ENCODE results near the gene NCEH1.
A peak's percentile ranks its signal among the peaks of the same experiment; 100 is the strongest.

Gene NCEH1

DNA sequence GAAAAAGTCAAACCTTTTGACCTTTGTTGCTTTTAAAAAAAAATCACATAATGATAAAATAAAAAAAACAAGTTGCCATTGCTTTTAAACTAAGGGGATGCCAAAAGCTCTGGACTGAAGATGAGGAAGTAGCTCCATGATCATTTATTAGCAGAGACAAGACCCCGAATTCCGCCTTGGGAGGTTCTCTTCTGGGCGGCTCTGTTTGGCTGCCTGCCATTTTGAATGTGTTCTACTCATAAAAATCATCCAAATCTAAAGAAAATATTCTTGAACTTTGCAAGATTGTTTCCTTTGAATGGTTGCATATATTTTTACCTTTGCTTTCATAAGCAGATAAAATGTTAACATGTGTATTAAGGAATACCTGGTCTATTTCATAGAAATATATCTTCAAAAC, 63.8 kb downstream of the NCEH1 start:
- peaks cover 3% of the 10 kb centered on the region; the same call in 1 of the 2 replicates for H3K36me3 ChIP-seq (ENCODE audit: insufficient read depth, low read length)
- H3K4me3 ChIP-seq (ENCODE audit: low read depth, low read length), result no peak overlapping the region
- H3K79me2 ChIP-seq (ENCODE audit: control insufficient read depth, insufficient read depth, low read length, unreplicated experiment), result peaks cover 14% of the 10 kb centered on the region
- H3K27ac ChIP-seq (ENCODE audit: low read depth, low read length), result no peak overlapping the region
- H3K4me1 ChIP-seq (ENCODE audit: control insufficient read depth, insufficient read depth, low read length, unreplicated experiment), result peaks cover 33% of the 10 kb centered on the region
- no peaks in the 10 kb centered on the region for H3K27me3 ChIP-seq (ENCODE audit: insufficient read depth, low read length)
- H2AFZ ChIP-seq (ENCODE audit: low read length, unreplicated experiment), result no peak overlapping the region

DNA sequence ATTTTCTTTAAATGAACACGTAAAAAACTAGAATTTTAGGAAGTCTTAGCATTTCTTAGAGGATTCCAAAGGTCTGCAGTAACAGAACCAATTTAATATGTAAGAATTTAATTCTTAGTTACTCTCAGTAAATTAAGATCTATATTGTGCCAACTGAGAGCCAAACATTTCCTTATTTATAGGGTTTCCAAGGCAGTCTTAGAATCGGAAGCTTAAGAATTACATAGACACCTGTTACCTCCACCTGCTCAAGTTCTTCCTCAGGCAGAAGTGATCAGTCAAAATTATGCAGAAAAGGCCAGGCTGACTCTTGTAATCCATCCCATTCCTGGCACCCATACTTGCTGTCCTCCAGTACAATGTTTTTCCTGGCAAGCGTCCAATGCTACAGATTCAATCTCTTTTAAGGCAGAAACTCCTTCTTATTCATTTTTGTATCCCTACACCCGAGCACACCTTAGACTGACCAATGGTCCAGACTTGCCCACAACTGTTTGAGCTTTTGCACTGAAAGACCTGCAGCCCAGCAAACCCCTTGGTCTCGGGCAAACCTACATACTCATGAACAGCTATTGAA, 64.3 kb downstream of the NCEH1 start:
- H3K4me1 ChIP-seq (ENCODE audit: control insufficient read depth, insufficient read depth, low read length, unreplicated experiment), result peaks cover 33% of the 10 kb centered on the region
- no peak overlapping the region for H2AFZ ChIP-seq (ENCODE audit: low read length, unreplicated experiment)
- peaks cover 12% of the 10 kb centered on the region for H3K79me2 ChIP-seq (ENCODE audit: control insufficient read depth, insufficient read depth, low read length, unreplicated experiment)
- H3K4me3 ChIP-seq (ENCODE audit: low read depth, low read length), result no peak overlapping the region
- H3K27ac ChIP-seq (ENCODE audit: low read depth, low read length), result no peak overlapping the region
- peaks cover 6% of the 10 kb centered on the region for H3K36me3 ChIP-seq (ENCODE audit: insufficient read depth, low read length)
- no peaks in the 10 kb centered on the region for H3K27me3 ChIP-seq (ENCODE audit: insufficient read depth, low read length)

DNA sequence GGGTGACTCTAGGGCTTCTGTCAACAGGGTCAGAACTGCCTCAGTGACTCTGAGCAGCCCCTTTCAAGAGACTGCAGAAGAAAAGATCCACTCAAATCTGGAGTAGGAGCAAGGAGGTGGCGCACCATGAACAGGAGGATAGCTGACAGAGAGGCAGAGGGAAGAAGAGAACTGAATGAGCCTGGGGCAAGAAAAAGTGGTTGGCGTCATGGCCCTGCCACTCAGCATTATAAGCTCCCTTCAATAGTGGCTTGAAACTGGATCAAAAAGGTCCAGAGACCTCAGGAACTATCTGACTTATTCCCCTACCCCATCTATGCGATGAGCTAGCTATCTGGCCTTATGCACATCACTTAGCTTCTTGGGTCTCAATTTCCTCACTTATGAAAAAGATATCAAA, 66.6 kb downstream of the NCEH1 start:
- no peak overlapping the region for H3K27ac ChIP-seq (ENCODE audit: low read depth, low read length)
- no peak overlapping the region for H2AFZ ChIP-seq (ENCODE audit: low read length, unreplicated experiment)
- peaks cover 9% of the 10 kb centered on the region for H3K36me3 ChIP-seq (ENCODE audit: insufficient read depth, low read length)
- no peak overlapping the region for H3K4me3 ChIP-seq (ENCODE audit: low read depth, low read length)
- H3K4me1 ChIP-seq (ENCODE audit: control insufficient read depth, insufficient read depth, low read length, unreplicated experiment), result peaks cover 29% of the 10 kb centered on the region
- peaks cover 5% of the 10 kb centered on the region for H3K79me2 ChIP-seq (ENCODE audit: control insufficient read depth, insufficient read depth, low read length, unreplicated experiment)
- H3K27me3 ChIP-seq (ENCODE audit: insufficient read depth, low read length), result no peaks in the 10 kb centered on the region

DNA sequence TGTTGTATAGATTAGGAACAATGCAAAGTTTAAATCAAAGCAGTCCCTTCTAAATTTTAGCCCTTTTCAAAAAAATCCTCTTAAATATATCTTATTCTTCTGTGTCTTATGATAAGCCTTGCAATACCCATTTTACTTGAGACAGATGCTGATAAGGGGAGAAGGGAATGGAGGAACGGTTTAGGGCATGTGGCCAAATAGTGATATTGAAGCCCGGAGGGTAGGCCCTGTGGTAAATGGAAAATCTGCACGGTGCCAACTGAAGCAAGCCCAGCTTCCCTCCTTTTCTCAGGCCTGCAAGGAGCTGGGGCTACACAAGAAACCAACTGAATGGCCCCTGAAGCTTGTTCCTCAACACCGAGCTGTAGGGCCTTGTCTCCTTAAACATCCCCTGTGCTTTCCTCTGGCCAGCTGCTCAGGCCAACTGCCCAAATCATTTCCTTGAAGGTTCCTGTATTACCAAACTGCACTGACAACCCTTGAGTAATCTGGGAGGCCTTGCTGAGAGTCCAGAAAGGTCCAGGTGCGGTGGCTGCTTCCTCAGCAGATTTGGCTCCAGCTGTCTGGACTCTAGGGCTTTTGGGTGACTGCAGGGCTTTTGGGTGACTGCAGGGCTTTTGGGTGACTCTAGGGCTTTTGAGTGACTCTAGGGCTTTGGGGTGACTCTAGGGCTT, 67.2 kb downstream of the NCEH1 start:
- Histone ChIP-seq H3K4me1 (ENCODE audit: control insufficient read depth, insufficient read depth, low read length, unreplicated experiment) (peaks cover 23% of the 10 kb centered on the region), H3K79me2 (ENCODE audit: control insufficient read depth, insufficient read depth, low read length, unreplicated experiment) (peaks cover 4% of the 10 kb centered on the region), H3K27ac (ENCODE audit: low read depth, low read length) (no peak overlapping the region), H3K4me3 (ENCODE audit: low read depth, low read length) (no peak overlapping the region), H3K36me3 (ENCODE audit: insufficient read depth, low read length) (peaks cover 11% of the 10 kb centered on the region), H3K27me3 (ENCODE audit: insufficient read depth, low read length) (no peaks in the 10 kb centered on the region), H2AFZ (ENCODE audit: low read length, unreplicated experiment) (no peak overlapping the region)

DNA sequence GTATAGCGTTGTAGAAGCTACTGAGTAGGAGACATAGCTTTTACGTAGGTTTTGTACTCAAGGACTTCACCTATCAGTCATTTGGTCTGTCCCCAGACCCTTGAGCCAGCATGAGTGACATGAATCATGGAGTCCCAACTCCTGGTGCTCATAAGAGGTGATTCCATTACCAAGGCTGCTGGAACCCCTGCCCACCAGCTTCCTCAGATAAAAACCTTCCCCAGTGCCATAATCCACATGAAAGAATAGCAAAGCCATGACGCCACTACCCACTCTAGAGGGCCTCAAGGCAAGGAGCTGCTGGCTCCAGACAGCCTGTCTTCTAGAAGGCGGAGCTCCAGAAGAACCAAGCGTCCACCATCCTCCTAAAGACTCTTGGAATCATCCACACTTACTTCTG, 69.6 kb downstream of the NCEH1 start:
- H3K36me3 ChIP-seq (ENCODE audit: insufficient read depth, low read length), result peaks cover 13% of the 10 kb centered on the region
- H2AFZ ChIP-seq (ENCODE audit: low read length, unreplicated experiment), result no peak overlapping the region
- H3K79me2 ChIP-seq (ENCODE audit: control insufficient read depth, insufficient read depth, low read length, unreplicated experiment), result no peaks in the 10 kb centered on the region
- peaks cover 7% of the 10 kb centered on the region for H3K4me1 ChIP-seq (ENCODE audit: control insufficient read depth, insufficient read depth, low read length, unreplicated experiment)
- H3K27me3 ChIP-seq (ENCODE audit: insufficient read depth, low read length), result no peaks in the 10 kb centered on the region
- no peak overlapping the region for H3K4me3 ChIP-seq (ENCODE audit: low read depth, low read length)
- no peak overlapping the region for H3K27ac ChIP-seq (ENCODE audit: low read depth, low read length)

DNA sequence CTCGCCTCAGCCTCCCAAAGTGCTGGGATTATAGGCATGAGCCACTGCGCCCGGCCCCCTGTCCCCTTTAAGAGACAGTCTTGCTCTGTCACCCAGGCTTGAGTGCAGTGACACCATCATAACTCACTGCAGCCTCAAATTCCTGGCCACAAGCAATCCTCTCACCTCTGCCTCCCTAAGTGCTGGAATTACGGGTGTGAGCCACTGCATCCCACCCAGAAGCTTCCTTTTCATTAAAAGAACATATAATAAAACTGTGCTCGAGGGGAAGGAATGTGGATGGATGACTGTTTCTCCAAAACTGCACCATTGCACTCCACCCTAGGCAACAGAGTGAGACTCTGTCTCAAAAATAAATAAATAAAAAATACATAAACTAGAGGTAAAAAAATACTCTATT, 70.1 kb downstream of the NCEH1 start:
- Histone ChIP-seq H3K79me2 (ENCODE audit: control insufficient read depth, insufficient read depth, low read length, unreplicated experiment) (no peaks in the 10 kb centered on the region), H3K4me3 (ENCODE audit: low read depth, low read length) (no peak overlapping the region), H3K27me3 (ENCODE audit: insufficient read depth, low read length) (no peaks in the 10 kb centered on the region), H3K36me3 (ENCODE audit: insufficient read depth, low read length) (peaks cover 15% of the 10 kb centered on the region), H3K4me1 (ENCODE audit: control insufficient read depth, insufficient read depth, low read length, unreplicated experiment) (peaks cover 6% of the 10 kb centered on the region), H2AFZ (ENCODE audit: low read length, unreplicated experiment) (no peak overlapping the region), H3K27ac (ENCODE audit: low read depth, low read length) (no peak overlapping the region)

DNA sequence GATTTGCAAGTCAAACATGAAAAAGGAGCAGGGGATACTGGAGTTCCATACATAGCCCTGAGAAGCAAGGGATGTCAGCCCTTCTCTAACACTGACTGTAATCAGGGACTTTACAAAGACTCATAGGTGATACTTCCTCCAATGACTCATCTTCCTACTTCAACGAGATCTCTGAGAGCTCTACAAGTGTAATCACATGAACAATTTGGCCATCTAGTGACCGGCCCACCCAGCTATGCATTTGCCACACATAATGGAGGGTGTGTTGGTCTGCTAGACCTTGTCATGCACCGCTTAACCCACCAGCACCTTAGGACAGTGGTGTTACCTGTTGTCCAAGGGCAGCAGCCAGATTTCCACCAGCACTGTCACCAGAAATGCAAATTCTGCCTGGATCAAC, 75.3 kb downstream of the NCEH1 start:
- Histone ChIP-seq H3K4me1 (ENCODE audit: control insufficient read depth, insufficient read depth, low read length, unreplicated experiment) (peaks cover 10% of the 10 kb centered on the region), H3K4me3 (ENCODE audit: low read depth, low read length) (no peak overlapping the region), H3K27me3 (ENCODE audit: insufficient read depth, low read length) (no peaks in the 10 kb centered on the region), H3K27ac (ENCODE audit: low read depth, low read length) (no peak overlapping the region), H2AFZ (ENCODE audit: low read length, unreplicated experiment) (no peak overlapping the region), H3K79me2 (ENCODE audit: control insufficient read depth, insufficient read depth, low read length, unreplicated experiment) (no peaks in the 10 kb centered on the region), H3K36me3 (ENCODE audit: insufficient read depth, low read length) (peaks cover 18% of the 10 kb centered on the region; the same call in 1 of the 2 replicates)

DNA sequence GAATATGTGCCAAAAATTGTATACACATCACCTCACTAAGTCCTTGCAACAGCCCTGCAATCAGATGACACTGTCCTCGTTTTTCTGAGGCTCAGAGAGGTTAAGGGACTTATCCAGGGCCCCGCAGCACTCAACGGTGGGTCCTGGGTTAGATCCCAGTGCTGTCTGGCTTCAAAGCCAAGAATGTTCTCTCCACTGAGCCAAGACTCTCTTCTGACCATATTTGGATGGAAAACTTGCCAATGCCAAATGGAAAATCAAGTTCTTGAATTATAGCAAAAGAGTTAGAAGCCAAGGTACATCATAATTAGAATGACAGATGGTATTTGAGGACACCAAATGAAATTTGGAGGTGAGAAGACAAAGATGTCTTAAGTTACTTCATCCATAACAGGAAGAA, 75.9 kb downstream of the NCEH1 start:
- H3K4me3 ChIP-seq (ENCODE audit: low read depth, low read length), result no peak overlapping the region

DNA sequence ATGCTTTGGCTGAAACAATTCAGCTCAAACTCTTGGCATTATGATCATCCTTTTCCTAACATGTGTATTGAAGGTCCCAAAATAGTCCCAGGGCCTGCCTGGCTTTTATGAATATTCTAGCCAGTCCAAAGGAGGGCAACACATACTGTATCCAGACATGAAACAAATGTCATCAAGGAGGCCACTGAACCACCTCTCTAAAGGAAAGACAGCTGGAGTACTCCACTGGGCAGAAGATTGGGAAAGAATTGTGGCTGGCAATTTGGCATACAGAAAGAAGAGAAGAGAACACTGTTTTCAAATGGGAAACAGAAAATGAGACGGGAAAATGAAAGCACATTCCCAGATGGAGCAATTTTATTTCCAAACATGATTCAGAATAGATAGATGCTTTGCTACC, 80.6 kb downstream of the NCEH1 start:
- Histone ChIP-seq H3K4me1 (ENCODE audit: control insufficient read depth, insufficient read depth, low read length, unreplicated experiment) (peaks cover 44% of the 10 kb centered on the region), H2AFZ (ENCODE audit: low read length, unreplicated experiment) (no peak overlapping the region), H3K79me2 (ENCODE audit: control insufficient read depth, insufficient read depth, low read length, unreplicated experiment) (no peaks in the 10 kb centered on the region), H3K27me3 (ENCODE audit: insufficient read depth, low read length) (no peaks in the 10 kb centered on the region), H3K36me3 (ENCODE audit: insufficient read depth, low read length) (peaks cover 10% of the 10 kb centered on the region), H3K27ac (ENCODE audit: low read depth, low read length) (peak overlapping the region; percentile 78), H3K4me3 (ENCODE audit: low read depth, low read length) (no peak overlapping the region)

More for the DNA sequence above, 75.9 kb downstream of the NCEH1 start:
- no peaks in the 10 kb centered on the region for H3K79me2 ChIP-seq (ENCODE audit: control insufficient read depth, insufficient read depth, low read length, unreplicated experiment)
- no peak overlapping the region for H2AFZ ChIP-seq (ENCODE audit: low read length, unreplicated experiment)
- no peak overlapping the region for H3K27ac ChIP-seq (ENCODE audit: low read depth, low read length)
- H3K36me3 ChIP-seq (ENCODE audit: insufficient read depth, low read length), result peaks cover 18% of the 10 kb centered on the region; the same call in 1 of the 2 replicates
- H3K4me1 ChIP-seq (ENCODE audit: control insufficient read depth, insufficient read depth, low read length, unreplicated experiment), result peaks cover 14% of the 10 kb centered on the region
- no peaks in the 10 kb centered on the region for H3K27me3 ChIP-seq (ENCODE audit: insufficient read depth, low read length)

DNA sequence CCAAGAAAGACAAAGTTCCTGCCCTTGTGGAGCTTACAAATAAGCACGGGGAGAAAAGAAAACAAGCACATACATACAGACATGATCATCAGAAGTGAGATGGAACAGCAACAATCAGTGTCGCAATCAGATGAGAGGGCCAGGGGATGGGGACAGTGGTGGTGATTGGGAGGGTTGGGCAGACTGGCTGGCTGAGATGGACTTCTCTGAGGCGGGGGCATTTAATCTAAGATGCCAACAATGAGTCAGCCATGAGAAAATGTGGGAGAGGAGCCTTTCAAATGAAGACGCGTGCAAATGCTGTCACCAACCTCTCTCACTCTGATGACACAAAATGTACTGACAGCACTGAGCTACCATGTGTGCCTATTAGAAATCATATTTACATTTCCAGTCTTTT, 81.4 kb downstream of the NCEH1 start:
- H3K27ac ChIP-seq (ENCODE audit: low read depth, low read length), result peak overlapping the region; percentile 78

More for the DNA sequence above, 81.4 kb downstream of the NCEH1 start:
- no peaks in the 10 kb centered on the region for H3K79me2 ChIP-seq (ENCODE audit: control insufficient read depth, insufficient read depth, low read length, unreplicated experiment)
- peaks cover 50% of the 10 kb centered on the region for H3K4me1 ChIP-seq (ENCODE audit: control insufficient read depth, insufficient read depth, low read length, unreplicated experiment)
- H3K36me3 ChIP-seq (ENCODE audit: insufficient read depth, low read length), result peaks cover 6% of the 10 kb centered on the region
- no peak overlapping the region; the same call in 1 of the 2 replicates for H3K4me3 ChIP-seq (ENCODE audit: low read depth, low read length)
- H3K27me3 ChIP-seq (ENCODE audit: insufficient read depth, low read length), result no peaks in the 10 kb centered on the region
- peak overlapping the region; percentile 1 for H2AFZ ChIP-seq (ENCODE audit: low read length, unreplicated experiment)
